Natural killer cell treated with Interleukin-12 subunit alpha and Interleukin-12 subunit beta and Interleukin-15 and Interleukin-18, amount 100 ng/mL, for 72 hours (primary cell): ENCODE data around the gene TMEM18. TPM values are rescaled to one million over a fixed set of nuclear protein-coding genes. Genes with fewer than 3 reads are reported as not detected.
A peak's percentile ranks its signal among the peaks of the same experiment; 100 is the strongest.

Experiments
- ATAC-seq, 2 donors: fragments of 150-1000 bp; cut with Tn5 transposase in 1 of 2; sonication (Bioruptor Pico), chemical (Tn5 transposase) in 1 of 2; 2 replicates each; pipeline ENCODE4 v1.10.0; 2021
- DNase-seq: peaks from one replicate; pipeline ENCODE4 v3.0.0; 2022; ENCODE audit warnings: low spot score
- H3K27ac Mint-ChIP-seq, 2 donors: 1 replicate in 1 of 2; 2 replicates in 1 of 2; pipeline ENCODE4 v1.8.0; 2022; ENCODE audit warnings: mixed read lengths in 2 of 2, mild to moderate bottlenecking in 1 of 2, moderate library complexity in 1 of 2
- H3K27me3 Mint-ChIP-seq, 2 donors: 1 replicate in 1 of 2; 2 replicates in 1 of 2; pipeline ENCODE4 v1.8.0; 2022; ENCODE audit warnings: mixed read lengths in 2 of 2
- H3K36me3 Mint-ChIP-seq: one replicate; pipeline ENCODE4 v1.8.0; 2022; ENCODE audit warnings: mixed read lengths
- H3K4me1 Mint-ChIP-seq, 2 donors: 1 replicate in 1 of 2; 2 replicates in 1 of 2; pipeline ENCODE4 v1.8.0; 2022; ENCODE audit warnings: low read depth in 2 of 2, mixed read lengths in 2 of 2, mild to moderate bottlenecking in 1 of 2
- H3K4me3 Mint-ChIP-seq: one replicate; pipeline ENCODE4 v1.8.0; 2022; ENCODE audit warnings: mixed read lengths
- H3K9me3 Mint-ChIP-seq: 2 replicates; pipeline ENCODE4 v1.8.0; 2022; ENCODE audit warnings: mixed read lengths
- total RNA-seq, 2 donors: library from RNA; stranded (reverse); gene quantifications; one replicate each; pipeline ENCODE4 v1.2.3, GENCODE V29; 2022

The TMEM18 gene
- total RNA-seq, 2 donors from 2014 or later, result 24.9 to 26.7 TPM

GRCh38 chr2:674321-674985 is 2.8 kb downstream of the TMEM18 start:
- Mint-ChIP-seq H3K27ac (peak overlapping the region in 1 of 2 donors; percentile 5), H3K4me3 (peak overlapping the region; percentile 9), H3K4me1 (peaks cover 43 to 47% of the 10 kb centered on the region in 2 donors)

DNA sequence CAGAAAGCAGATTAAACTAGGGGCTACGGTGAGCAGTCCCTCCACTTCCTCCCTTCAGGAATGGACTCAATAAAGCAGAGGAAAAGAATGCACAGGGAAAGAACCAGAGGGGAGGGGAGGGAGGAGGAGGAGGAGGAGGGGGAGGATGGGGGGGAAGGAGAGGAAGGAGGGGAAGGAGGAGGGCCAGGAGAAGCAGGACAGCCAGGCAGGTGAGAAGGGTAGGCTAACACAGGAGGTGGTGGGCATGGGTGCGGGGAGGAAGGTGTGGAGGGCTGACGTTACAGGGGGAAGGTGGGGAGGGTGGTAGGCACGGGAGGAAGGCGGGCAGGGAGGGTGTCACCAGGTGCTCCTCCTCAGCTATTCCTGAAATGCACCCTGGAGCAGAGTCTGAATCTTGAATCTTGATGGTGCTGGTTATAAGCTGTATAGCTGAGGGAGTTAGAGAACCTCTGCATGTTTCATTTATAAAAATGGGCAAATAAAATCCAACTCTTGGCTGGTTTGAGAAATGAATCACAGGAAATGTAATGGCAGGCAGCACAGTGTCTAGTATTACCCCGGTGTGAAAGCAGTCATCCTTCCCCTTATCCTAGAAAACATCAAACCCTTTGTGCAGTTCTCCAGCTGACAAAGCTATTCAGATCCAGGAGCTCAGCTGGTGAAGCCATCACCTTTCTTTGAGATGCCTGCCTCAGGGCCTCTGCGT is 3.4 kb downstream of the TMEM18 start:
- peaks cover 16% of the 10 kb centered on the region for H3K36me3 Mint-ChIP-seq
- H3K27ac Mint-ChIP-seq, result peak overlapping the region in 1 of 2 donors; percentile 5
- no peak for DNase-seq

More at GRCh38 chr2:674321-674985, 2.8 kb downstream of the TMEM18 start:
- ATAC-seq (no peak), DNase-seq (no peak)
- Mint-ChIP-seq H3K36me3 (peaks cover 13% of the 10 kb centered on the region), H3K27me3 (no peaks in the 10 kb centered on the region), H3K9me3 (no peaks in the 10 kb centered on the region)

DNA sequence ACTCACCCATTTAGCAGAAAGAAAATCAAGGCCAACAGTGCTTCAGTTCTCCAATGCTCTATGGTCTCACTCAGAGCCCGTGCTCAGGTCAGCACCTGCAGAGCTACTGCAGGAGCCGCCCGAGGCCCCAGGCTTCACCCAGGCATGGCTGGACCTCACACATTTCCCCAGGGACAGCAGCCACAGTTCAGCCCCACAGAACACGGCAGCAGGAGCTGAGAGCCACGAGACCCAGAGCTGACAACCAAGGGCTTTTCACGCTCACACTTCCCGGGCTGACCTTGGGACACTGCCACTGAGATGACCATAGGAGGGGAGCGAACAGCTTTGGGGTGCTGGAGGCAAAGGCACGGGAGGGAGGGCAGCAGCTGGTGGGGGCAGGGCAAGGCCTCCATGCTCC is 4.2 kb downstream of the TMEM18 start:
- Mint-ChIP-seq H3K27me3 (no peaks in the 10 kb centered on the region), H3K9me3 (no peaks in the 10 kb centered on the region), H3K36me3 (peaks cover 21% of the 10 kb centered on the region), H3K4me1 (peaks cover 35 to 38% of the 10 kb centered on the region in 2 donors), H3K4me3 (no peak overlapping the region), H3K27ac (no peak overlapping the region)
- DNase-seq (no peak), ATAC-seq (no peak)

More for the DNA sequence above, 3.4 kb downstream of the TMEM18 start:
- Mint-ChIP-seq H3K27me3 (no peaks in the 10 kb centered on the region), H3K4me3 (no peak overlapping the region), H3K9me3 (no peaks in the 10 kb centered on the region), H3K4me1 (peaks cover 39 to 43% of the 10 kb centered on the region in 2 donors)
- ATAC-seq, result no peak

GRCh38 chr2:672606-672905 is 4.7 kb downstream of the TMEM18 start:
- Mint-ChIP-seq H3K27ac (no peak overlapping the region), H3K4me1 (peaks cover 36 to 37% of the 10 kb centered on the region in 2 donors)

DNA sequence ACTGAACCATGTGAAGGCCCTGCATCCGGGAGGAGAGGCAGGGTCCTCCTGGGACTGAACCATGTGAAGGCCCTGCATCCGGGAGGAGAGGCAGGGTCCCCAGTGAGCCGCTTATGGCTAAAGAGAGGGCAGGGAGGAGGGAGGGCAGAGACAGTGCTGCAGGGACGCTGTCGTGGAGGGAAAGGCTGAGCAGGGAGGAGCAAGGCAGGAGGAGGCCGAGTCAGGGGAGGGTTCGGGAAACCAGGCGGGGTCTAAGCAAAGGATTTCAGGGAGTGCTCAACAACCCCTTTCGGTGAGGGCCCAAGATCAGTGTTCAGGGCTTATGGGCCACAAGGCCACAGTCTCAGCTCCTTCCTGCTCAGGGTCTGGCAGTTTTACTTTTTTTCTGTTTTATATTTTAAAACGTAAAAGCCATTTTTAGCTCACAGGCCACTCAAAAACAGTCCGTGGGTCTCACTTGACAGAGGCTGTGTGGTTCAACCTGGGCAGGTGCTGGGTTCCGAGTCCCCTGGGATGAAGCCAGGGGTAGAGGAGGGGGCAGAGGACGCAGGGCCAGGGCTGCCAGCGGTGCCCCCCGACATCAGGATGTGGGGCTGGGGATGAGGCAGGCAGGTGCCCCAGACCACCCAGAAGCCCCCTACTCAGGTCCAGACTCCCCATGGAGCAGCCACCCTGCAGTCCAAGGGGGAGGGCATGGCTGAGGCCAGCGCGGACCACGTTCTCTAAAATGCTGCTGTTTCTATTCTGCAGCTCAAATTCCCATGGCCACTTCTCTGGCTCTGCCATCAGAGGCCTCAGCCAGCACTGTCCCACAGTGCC is 5.2 kb downstream of the TMEM18 start:
- H3K4me1 Mint-ChIP-seq, result peaks cover 33 to 39% of the 10 kb centered on the region in 2 donors
- DNase-seq (no peak), ATAC-seq (no peak)
- H3K27ac Mint-ChIP-seq, result no peak overlapping the region
- no peaks in the 10 kb centered on the region for H3K9me3 Mint-ChIP-seq
- peaks cover 21% of the 10 kb centered on the region for H3K36me3 Mint-ChIP-seq
- H3K4me3 Mint-ChIP-seq, result no peak overlapping the region
- no peaks in the 10 kb centered on the region for H3K27me3 Mint-ChIP-seq

More at GRCh38 chr2:672606-672905, 4.7 kb downstream of the TMEM18 start:
- Mint-ChIP-seq H3K9me3 (no peaks in the 10 kb centered on the region), H3K27me3 (no peaks in the 10 kb centered on the region), H3K4me3 (no peak overlapping the region), H3K36me3 (peaks cover 21% of the 10 kb centered on the region)
- ATAC-seq (no peak), DNase-seq (no peak)

DNA sequence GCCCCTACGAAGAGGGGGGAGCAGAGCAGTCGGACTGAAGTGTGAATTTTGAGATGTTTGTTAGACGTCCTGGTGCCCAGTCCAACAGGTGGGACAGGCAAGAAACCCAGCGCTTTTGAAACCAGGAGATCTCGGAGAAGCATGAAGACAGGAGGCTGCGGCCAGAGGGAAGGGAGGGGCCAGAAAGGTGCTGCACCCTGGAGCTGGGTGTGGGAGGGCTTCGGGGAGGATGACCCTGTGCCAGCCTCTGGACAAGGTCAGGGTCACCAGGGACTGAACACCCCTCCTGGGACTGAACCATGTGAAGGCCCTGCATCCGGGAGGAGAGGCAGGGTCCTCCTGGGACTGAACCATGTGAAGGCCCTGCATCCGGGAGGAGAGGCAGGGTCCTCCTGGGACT is 6.1 kb downstream of the TMEM18 start:
- ATAC-seq (no peak), DNase-seq (no peak)
- no peak overlapping the region for H3K4me3 Mint-ChIP-seq
- no peaks in the 10 kb centered on the region for H3K27me3 Mint-ChIP-seq
- peaks cover 26 to 33% of the 10 kb centered on the region in 2 donors for H3K4me1 Mint-ChIP-seq
- peaks cover 21% of the 10 kb centered on the region for H3K36me3 Mint-ChIP-seq
- H3K27ac Mint-ChIP-seq, result no peak overlapping the region
- H3K9me3 Mint-ChIP-seq, result no peaks in the 10 kb centered on the region

DNA sequence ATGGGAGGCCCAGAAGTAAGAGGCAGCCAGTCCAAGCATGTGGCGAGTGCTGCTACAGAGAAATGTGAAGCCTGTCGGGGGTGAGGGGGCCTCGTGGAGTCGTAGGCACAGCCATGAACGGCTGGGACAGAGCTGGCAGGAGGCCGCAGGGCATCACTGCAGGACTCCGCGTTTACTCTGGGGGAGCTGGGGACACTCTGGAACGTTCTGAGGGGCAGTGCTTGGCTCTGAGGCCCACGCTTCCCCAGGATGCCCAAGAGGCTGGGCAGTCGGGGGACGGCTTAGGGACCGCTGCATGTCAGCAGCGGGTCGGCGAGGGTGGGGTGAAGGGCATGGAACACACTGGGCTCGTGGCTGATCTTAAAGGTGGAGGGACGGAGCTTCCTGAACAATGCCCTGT is 6.6 kb downstream of the TMEM18 start:
- DNase-seq, result no peak
- ATAC-seq, result no peak
- H3K36me3 Mint-ChIP-seq, result peaks cover 24% of the 10 kb centered on the region
- H3K27me3 Mint-ChIP-seq, result no peaks in the 10 kb centered on the region
- no peak overlapping the region for H3K27ac Mint-ChIP-seq
- H3K4me1 Mint-ChIP-seq, result peaks cover 25 to 32% of the 10 kb centered on the region in 2 donors
- peaks cover 1% of the 10 kb centered on the region for H3K9me3 Mint-ChIP-seq
- no peak overlapping the region for H3K4me3 Mint-ChIP-seq

DNA sequence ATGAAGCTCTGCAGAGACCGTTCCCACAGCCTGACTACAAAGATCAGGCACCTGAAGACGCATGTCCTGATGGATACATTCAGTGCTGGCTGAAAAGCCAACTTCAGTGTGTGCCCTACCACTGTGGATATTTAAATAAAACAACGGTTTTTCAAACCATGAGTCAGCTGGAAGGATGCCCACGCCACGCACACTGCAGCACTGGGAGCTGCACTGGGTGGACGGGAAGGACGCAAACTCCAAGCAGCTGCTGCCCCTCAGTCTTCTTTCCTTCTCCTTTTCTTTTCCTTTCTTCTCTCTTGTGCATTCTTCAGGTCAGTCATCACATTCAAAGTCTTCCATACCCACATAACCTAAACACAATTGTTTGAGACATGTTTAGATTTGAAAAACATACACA is 7.9 kb downstream of the TMEM18 start:
- Mint-ChIP-seq H3K36me3 (peaks cover 33% of the 10 kb centered on the region), H3K9me3 (peaks cover 9% of the 10 kb centered on the region), H3K27ac (no peak overlapping the region), H3K4me1 (peaks cover 26 to 33% of the 10 kb centered on the region in 2 donors), H3K4me3 (no peak overlapping the region), H3K27me3 (no peaks in the 10 kb centered on the region)
- no peak for DNase-seq
- no peak for ATAC-seq

DNA sequence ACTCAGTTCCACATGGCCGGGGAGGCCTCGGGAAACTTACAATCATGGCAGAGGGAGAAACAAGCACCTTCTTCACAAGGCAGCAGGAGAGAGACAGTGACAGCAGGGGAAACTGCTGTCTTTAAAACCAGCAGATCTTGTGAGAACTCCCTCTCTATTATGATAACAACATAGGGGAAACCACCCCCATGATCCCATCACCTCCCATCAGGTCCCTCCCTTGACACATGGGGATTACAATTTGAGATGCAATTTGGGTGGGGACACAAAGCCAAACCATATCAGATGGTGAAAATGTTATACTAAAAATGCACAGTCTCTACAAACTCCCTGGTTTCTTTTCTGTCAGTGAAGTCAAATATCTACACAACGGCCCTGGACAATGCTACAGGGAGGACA is 9.2 kb downstream of the TMEM18 start:
- Mint-ChIP-seq H3K9me3 (peaks cover 9% of the 10 kb centered on the region), H3K27ac (no peak overlapping the region), H3K4me1 (peaks cover 34 to 39% of the 10 kb centered on the region in 2 donors), H3K4me3 (no peak overlapping the region), H3K36me3 (peaks cover 43% of the 10 kb centered on the region), H3K27me3 (no peaks in the 10 kb centered on the region)
- ATAC-seq (no peak), DNase-seq (no peak)

- H3K9me3 Mint-ChIP-seq, result peaks cover 9% of the 10 kb centered on the region
- H3K36me3 Mint-ChIP-seq, result peaks cover 43% of the 10 kb centered on the region
- peak in 1 of 2 donors; percentile 56 for ATAC-seq
- H3K27me3 Mint-ChIP-seq, result peaks cover 0 to 2% of the 10 kb centered on the region in 2 donors
- no peak overlapping the region for H3K4me3 Mint-ChIP-seq
- peaks cover 40 to 45% of the 10 kb centered on the region in 2 donors for H3K4me1 Mint-ChIP-seq
- DNase-seq, result no peak
- H3K27ac Mint-ChIP-seq, result no peak overlapping the region
Measured at GRCh38 chr2:667332-667999, 9.7 kb downstream of the TMEM18 start.

DNA sequence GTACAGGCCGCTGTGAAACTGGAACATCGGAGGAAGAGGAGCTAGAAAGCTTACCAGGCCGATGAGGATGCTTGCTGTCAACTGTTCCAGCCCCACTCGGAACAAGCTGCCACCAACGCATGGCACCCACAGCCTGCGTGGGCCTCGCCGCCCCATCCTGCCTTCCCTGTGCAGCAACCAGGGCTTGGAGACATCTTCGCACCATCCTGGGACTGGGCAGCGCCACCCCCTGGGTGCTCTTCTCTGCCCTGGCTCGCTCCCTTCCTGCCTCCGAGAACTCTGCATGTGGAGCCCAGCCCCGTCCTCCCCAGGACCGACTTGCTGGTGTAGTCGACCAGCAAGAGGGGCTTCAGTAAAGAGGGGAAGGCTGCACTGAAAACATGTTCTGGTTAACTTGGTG is 10.8 kb downstream of the TMEM18 start:
- Mint-ChIP-seq H3K27me3 (peaks cover 0 to 4% of the 10 kb centered on the region in 2 donors), H3K4me1 (peaks cover 47 to 54% of the 10 kb centered on the region in 2 donors), H3K4me3 (no peak overlapping the region), H3K9me3 (peaks cover 9% of the 10 kb centered on the region), H3K27ac (no peak overlapping the region), H3K36me3 (peaks cover 43% of the 10 kb centered on the region)
- ATAC-seq (no peak), DNase-seq (no peak)

DNA sequence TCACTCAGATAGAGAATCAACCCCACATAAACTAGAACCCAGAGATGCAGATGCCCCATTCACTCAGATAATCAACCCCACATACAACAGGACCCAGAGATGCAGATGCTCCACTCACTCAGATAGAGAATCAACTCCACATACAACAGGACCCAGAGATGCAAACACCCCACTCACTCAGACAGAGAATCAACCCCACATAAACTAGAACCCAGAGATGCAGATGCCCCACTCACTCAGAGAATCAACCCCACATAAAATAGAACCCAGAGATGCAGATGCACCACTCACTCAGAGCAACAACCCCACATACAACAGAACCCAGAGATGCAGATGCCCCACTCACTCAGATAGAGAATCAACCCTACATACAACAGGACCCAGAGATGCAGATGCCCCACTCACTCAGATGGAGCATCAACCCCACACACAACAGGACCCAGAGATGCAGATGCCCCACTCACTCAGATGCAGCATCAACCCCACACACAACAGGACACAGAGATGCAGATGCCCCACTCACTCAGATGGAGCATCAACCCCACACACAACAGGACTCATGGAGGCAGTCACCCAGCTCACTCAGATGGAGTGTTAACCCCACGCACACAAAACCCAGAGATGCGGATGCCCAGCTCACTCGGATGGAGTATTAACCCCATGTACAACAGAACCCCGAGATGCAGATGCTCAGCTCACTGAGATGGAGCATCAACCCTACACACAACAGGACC is 11.7 kb downstream of the TMEM18 start:
- peaks cover 43% of the 10 kb centered on the region for H3K36me3 Mint-ChIP-seq
- DNase-seq, result no peak
- H3K9me3 Mint-ChIP-seq, result peaks cover 9% of the 10 kb centered on the region
- peaks cover 0 to 4% of the 10 kb centered on the region in 2 donors for H3K27me3 Mint-ChIP-seq
- H3K4me3 Mint-ChIP-seq, result peak overlapping the region; percentile 16
- no peak for ATAC-seq
- H3K27ac Mint-ChIP-seq, result no peak overlapping the region
- peaks cover 42 to 56% of the 10 kb centered on the region in 2 donors for H3K4me1 Mint-ChIP-seq

DNA sequence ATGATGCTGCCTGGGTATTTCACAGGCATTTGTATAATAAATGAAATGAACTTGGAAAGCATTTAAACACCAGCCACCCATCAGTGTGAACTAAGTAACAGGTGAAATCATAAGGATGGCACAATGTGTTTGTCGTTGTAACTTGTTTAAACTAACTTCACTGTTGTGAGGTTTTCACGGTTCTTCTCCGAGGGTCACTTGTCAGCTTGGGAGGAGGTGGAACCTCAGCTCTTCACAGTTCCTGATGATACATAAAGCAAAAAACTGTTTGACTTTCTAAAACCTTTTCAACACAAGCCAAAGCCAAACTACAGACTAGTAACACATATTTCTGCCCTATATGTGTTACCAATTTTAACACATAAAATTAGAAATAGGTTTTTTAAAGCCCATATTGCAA is 13.1 kb downstream of the TMEM18 start:
- DNase-seq (no peak), ATAC-seq (peak; percentile 45 to 52)
- H3K36me3 Mint-ChIP-seq, result peaks cover 31% of the 10 kb centered on the region
- peaks cover 41 to 52% of the 10 kb centered on the region in 2 donors for H3K4me1 Mint-ChIP-seq
- peaks cover 9% of the 10 kb centered on the region for H3K9me3 Mint-ChIP-seq
- H3K27me3 Mint-ChIP-seq, result peaks cover 0 to 8% of the 10 kb centered on the region in 2 donors
- peak overlapping the region; percentile 37 for H3K4me3 Mint-ChIP-seq
- peak overlapping the region; percentile 37 to 50 for H3K27ac Mint-ChIP-seq
